Osteoblast (primary cell): ENCODE data around the gene EHD4. TPM values are rescaled to one million over a fixed set of nuclear protein-coding genes. Genes with fewer than 3 reads are reported as not detected.
A peak's percentile ranks its signal among the peaks of the same experiment; 100 is the strongest.

Experiments used
- DNase-seq: peaks from one replicate; pipeline ENCODE4 v3.0.0; 2011; ENCODE audit warnings: low spot score, mixed read lengths; ENCODE audit not compliant: insufficient read length; ENCODE audit errors: missing footprints
- H2AFZ ChIP-seq: 2 replicates; pipeline ENCODE4 v1.6.0; 2011; ENCODE audit warnings: mild to moderate bottlenecking, low read length
- H3K27ac ChIP-seq: 2 replicates; pipeline ENCODE4 v1.5.1; 2011; ENCODE audit warnings: mild to moderate bottlenecking, low read depth, low read length, moderate library complexity
- H3K27me3 ChIP-seq: 2 replicates; pipeline ENCODE4 v1.6.0; 2012; ENCODE audit warnings: mild to moderate bottlenecking, control low read depth, inconsistent platforms, low read length, moderate library complexity; ENCODE audit not compliant: insufficient read depth
- H3K36me3 ChIP-seq: 2 replicates; pipeline ENCODE4 v1.5.1; 2011; ENCODE audit warnings: mild to moderate bottlenecking, low read length, control low read depth, moderate library complexity; ENCODE audit not compliant: insufficient read depth
- H3K4me1 ChIP-seq: 2 replicates; pipeline ENCODE4 v1.5.1; 2011; ENCODE audit warnings: mild to moderate bottlenecking, low read length, control low read depth, moderate library complexity; ENCODE audit not compliant: insufficient read depth
- H3K4me2 ChIP-seq: 2 replicates; pipeline ENCODE4 v1.6.0; 2011; ENCODE audit warnings: mild to moderate bottlenecking, low read length; ENCODE audit not compliant: insufficient read depth
- H3K4me3 ChIP-seq: fragments of 200-600 bp; sonication (generic); 3 replicates; pipeline ENCODE4 v1.5.1; 2012; ENCODE audit warnings: mild to moderate bottlenecking, low read length, inconsistent platforms; ENCODE audit not compliant: insufficient read depth
- H3K79me2 ChIP-seq: 2 replicates; pipeline ENCODE4 v1.6.0; 2012; ENCODE audit warnings: mild to moderate bottlenecking, low read length, control low read depth, inconsistent platforms; ENCODE audit not compliant: insufficient read depth
- H3K9me3 ChIP-seq: 2 replicates; pipeline ENCODE4 v1.5.1; 2011; ENCODE audit warnings: low read depth, low read length, control low read depth
- H4K20me1 ChIP-seq: 2 replicates; pipeline ENCODE4 v1.6.0; 2012; ENCODE audit warnings: mild to moderate bottlenecking, low read length, control low read depth; ENCODE audit not compliant: insufficient read depth
- CTCF ChIP-seq: IDR thresholded peaks from 2 replicates; pipeline ENCODE4 v1.5.1; 2011; ENCODE audit warnings: mild to moderate bottlenecking, low read depth, low read length, moderate library complexity; ENCODE audit errors: extremely low read depth
- total RNA-seq: library from RNA; depleted of rRNA; stranded (reverse); fragments of >200 nt; gene quantifications from 2 replicates; pipeline ENCODE4 v1.2.3, GENCODE V29; 2012

The EHD4 gene
- total RNA-seq, 1 donor: 15.9 TPM

GRCh38 chr15:41928637-41929620, 43.4 kb downstream of the EHD4 start:
- no peak overlapping the region for H3K4me2 ChIP-seq
- peaks cover 10% of the 10 kb centered on the region for H3K36me3 ChIP-seq
- H3K27me3 ChIP-seq: no peaks in the 10 kb centered on the region
- H3K9me3 ChIP-seq: no peaks in the 10 kb centered on the region
- H2AFZ ChIP-seq: no peak overlapping the region
- H3K4me1 ChIP-seq: peaks cover 41% of the 10 kb centered on the region
- H3K4me3 ChIP-seq: no peak overlapping the region
- peaks cover 17% of the 10 kb centered on the region for H4K20me1 ChIP-seq
- peak overlapping the region; percentile 81 for H3K27ac ChIP-seq
- H3K79me2 ChIP-seq: peaks cover 12% of the 10 kb centered on the region
- peak; percentile 76 for DNase-seq
- no peak for TF ChIP-seq CTCF

- no peak for TF ChIP-seq CTCF
- peaks cover 9% of the 10 kb centered on the region for H3K79me2 ChIP-seq
- peaks cover 12% of the 10 kb centered on the region for H3K36me3 ChIP-seq
- no peak for DNase-seq
- H3K27me3 ChIP-seq: no peaks in the 10 kb centered on the region
- H4K20me1 ChIP-seq: peaks cover 21% of the 10 kb centered on the region
- H3K4me1 ChIP-seq: peaks cover 35% of the 10 kb centered on the region
- no peak overlapping the region for H2AFZ ChIP-seq
- no peaks in the 10 kb centered on the region for H3K9me3 ChIP-seq
- no peak overlapping the region for H3K4me2 ChIP-seq
- no peak overlapping the region for H3K4me3 ChIP-seq
- H3K27ac ChIP-seq: no peak overlapping the region
These were observed 44.3 kb downstream of the EHD4 start for GRCh38 chr15:41928100-41928499.

GRCh38 chr15:41927536-41927935, 44.8 kb downstream of the EHD4 start:
- no peak for TF ChIP-seq CTCF
- Histone ChIP-seq H3K9me3 (no peaks in the 10 kb centered on the region), H3K4me3 (no peak overlapping the region), H3K36me3 (peaks cover 12% of the 10 kb centered on the region), H3K4me2 (no peak overlapping the region), H3K79me2 (peaks cover 6% of the 10 kb centered on the region), H3K27me3 (no peaks in the 10 kb centered on the region), H2AFZ (no peak overlapping the region), H3K27ac (no peak overlapping the region), H4K20me1 (peaks cover 24% of the 10 kb centered on the region), H3K4me1 (peaks cover 35% of the 10 kb centered on the region)
- DNase-seq: no peak
